ENCODE measurements around the gene TMEM39A.
A peak's percentile ranks its signal among the peaks of the same experiment; 100 is the strongest.

Gene TMEM39A

GRCh38 chr3:119463171-119464169, at the start of gene TMEM39A:
TSS of gene TMEM39A (minus strand) at chr3:119463615. CDS start at chr3:119462074, 1,541 bp downstream.
- peak; percentile 93 to 98 for DNase-seq

GRCh38 chr3:119510690-119511089, 47.3 kb upstream of the TMEM39A start:
- DNase-seq, result no peak

- no peak for DNase-seq
These were observed 44.9 kb upstream of the TMEM39A start for GRCh38 chr3:119508172-119508845.

GRCh38 chr3:119507404-119507803, 44.0 kb upstream of the TMEM39A start:
- no peak for DNase-seq

- no peak for DNase-seq
These were observed 43.2 kb upstream of the TMEM39A start for GRCh38 chr3:119506631-119507030.

GRCh38 chr3:119500901-119501300, 37.5 kb upstream of the TMEM39A start:
- DNase-seq, result no peak

GRCh38 chr3:119500265-119500664, 36.9 kb upstream of the TMEM39A start:
- no peak for DNase-seq

GRCh38 chr3:119498186-119499011, 35.0 kb upstream of the TMEM39A start, which contains the start of gene TIMMDC1:
TSS of gene TIMMDC1 (plus strand) at chr3:119498547. CDS start at chr3:119498734, 187 bp downstream.
- DNase-seq, result peak; percentile 95 to 96

- peak in 1 of 2 experiments; percentile 7 for DNase-seq
These were observed 34.4 kb upstream of the TMEM39A start for GRCh38 chr3:119497820-119498185.

- DNase-seq, result peak in 1 of 2 experiments; percentile 18
These were observed 31.2 kb upstream of the TMEM39A start for GRCh38 chr3:119494597-119494996.

- DNase-seq, result no peak
These were observed 29.4 kb upstream of the TMEM39A start for GRCh38 chr3:119492810-119493209.

GRCh38 chr3:119492128-119492527, 28.7 kb upstream of the TMEM39A start:
- DNase-seq, result no peak

- DNase-seq, result no peak
These were observed 26.7 kb upstream of the TMEM39A start for GRCh38 chr3:119490153-119490552.

GRCh38 chr3:119485563-119485962, 22.1 kb upstream of the TMEM39A start:
- DNase-seq, result no peak

- no peak for DNase-seq
These were observed 19.7 kb upstream of the TMEM39A start for GRCh38 chr3:119483101-119483500.

GRCh38 chr3:119481079-119481478, 17.7 kb upstream of the TMEM39A start:
- DNase-seq, result no peak

- DNase-seq, result no peak
These were observed 7.5 kb upstream of the TMEM39A start for GRCh38 chr3:119470866-119471265.

- DNase-seq, result peak in 1 of 2 experiments; percentile 35
These were observed 6.2 kb upstream of the TMEM39A start for GRCh38 chr3:119469418-119470189.

GRCh38 chr3:119468041-119468440, 4.6 kb upstream of the TMEM39A start:
- no peak for DNase-seq

- no peak for DNase-seq
These were observed 6.2 kb downstream of the TMEM39A start for GRCh38 chr3:119457246-119457645.

GRCh38 chr3:119456469-119456868, 6.9 kb downstream of the TMEM39A start:
- no peak for DNase-seq

- DNase-seq, result no peak
These were observed 9.6 kb downstream of the TMEM39A start for GRCh38 chr3:119453822-119454221.

Measured in SW 1271 (cell line).